NCI-H1417 treated with DMSO at 0.1 percent for 48 hours (cell line): Measurements from ENCODE around the gene MOG.

Source experiments
- DNase-seq: peaks from one replicate; lab custom pipeline; 2025; lab: John Stamatoyannopoulos, UW

The MOG gene

DNA sequence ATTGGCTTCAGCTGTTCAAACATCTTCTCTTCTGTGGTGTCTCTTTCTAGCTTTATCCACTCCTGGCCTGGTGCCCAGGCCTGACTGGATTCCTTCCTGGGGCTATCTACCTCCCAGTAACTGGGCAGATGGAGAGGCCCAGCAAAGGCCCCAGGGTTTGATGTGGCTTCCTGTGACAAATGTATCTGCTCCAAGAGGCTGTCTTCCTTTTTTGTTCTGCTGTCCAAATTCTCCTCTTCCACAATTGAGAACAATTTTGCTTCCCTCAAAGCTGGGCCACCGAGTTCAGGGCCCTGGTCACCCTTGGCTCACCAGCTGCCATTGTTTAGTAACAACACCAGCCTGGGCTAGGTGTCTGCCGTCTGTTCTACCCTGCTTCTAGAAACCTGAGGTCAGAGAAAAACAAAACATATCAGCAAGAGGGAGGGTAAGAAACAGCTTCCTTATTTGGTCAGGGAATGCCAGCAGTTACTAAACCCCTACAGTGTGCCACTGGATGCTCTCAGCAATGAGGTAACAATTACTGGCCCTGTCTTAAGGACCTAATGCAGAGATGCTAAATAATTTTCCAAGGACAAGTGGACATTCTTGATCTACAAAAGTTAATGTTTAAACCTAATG is 20.2 kb downstream of the MOG start:
- no peak for DNase-seq

DNA sequence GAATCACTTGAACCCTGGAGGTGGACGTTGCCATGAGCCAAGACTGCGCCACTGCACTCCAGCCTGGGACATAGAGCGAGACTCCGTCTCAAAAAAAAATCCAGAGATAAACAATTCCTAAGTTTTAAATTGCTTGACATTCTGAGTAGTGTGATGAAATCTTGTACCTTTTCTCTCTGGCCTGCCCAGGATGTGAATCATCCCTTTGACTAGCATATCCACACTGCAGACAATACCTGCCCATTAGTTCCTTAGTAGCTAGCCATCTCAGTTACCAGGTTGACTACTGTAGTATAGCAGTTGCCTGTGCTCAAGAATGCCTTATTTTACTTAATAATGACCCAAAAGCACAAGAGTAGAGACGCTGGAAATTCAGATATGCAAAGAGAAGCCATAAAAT is 21.2 kb downstream of the MOG start:
- no peak for DNase-seq

GRCh38 chr6:29679962-29680361 is 23.1 kb downstream of the MOG start:
- DNase-seq, result no peak

GRCh38 chr6:29680416-29680815 is 23.5 kb downstream of the MOG start:
- DNase-seq, result no peak

DNA sequence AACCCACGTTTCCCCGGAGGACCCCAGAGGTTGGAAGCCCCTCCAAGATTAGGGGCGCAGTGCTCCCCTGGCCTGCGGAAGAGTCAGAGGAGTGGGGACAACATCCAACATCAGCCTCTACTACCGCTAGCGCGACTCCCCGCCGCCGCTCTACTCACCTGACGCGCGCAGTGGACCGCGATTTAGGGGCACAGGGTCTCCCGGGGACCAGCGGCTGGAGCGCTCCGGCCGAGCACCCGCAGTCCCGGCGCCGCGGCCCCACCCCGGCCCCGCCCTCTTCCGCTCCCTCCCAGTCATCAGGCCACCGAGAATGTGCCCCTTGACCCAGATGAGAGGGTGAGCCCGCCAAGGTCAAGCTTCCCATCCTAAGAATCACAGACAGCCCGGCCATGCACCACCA is 24.0 kb downstream of the MOG start, which contains the start of gene ZFP57:
Gene ZFP57 (minus strand): TSS at position 249 of the 400 bp plus-strand sequence. CDS start 4,149 bp downstream, outside the sequence.
- DNase-seq, result no peak

DNA sequence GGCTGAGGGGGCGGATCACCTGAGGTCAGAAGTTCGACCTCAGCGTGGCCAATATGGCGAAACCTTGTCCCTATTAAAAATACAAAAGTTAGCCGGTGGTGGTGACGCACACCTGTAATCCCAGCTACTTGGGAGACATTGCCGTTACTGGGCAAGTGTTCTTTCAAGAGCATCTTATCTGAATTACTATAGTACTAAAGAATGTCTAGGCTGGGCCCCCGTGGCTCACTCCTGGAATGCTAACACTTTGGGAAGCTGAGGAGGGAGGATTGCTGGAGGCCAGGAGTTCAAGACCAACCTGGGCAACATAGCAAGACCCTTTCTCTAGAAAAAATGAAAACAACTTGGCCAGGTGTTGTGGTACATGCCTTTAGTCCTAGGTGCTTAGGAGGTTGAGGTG is 24.9 kb downstream of the MOG start:
- no peak for DNase-seq

DNA sequence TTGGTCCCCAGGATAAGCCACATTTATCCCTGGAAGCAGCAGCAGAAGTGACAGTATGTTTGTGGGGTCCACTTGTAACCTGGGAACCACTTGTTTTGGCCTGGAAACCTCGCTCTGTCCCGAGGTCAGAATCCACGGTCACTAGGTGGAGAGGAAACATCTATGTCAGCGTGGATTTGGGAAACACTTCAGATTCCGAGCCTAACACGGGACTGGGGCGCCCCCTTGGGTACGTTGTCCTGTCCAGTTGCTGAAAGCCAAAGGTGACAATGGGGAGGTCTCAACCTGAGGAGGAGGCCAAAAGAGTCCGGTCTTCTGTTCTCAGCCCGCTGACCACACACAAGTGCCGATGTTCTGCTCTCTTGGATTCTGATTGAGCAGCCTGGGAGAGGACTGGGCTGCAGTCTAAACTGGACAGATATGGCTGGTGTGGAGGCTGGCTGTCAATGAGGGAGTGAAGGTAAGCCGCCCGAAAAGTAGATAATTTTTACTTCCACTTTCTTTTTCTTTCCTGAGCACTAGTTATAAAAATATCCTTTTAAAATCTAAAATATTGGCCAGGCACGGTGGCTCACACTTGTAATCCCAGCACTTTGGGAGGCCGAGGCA is 28.9 kb downstream of the MOG start:
- no peak for DNase-seq

- no peak for DNase-seq
These were observed 37.7 kb downstream of the MOG start for GRCh38 chr6:29694637-29695036.

DNA sequence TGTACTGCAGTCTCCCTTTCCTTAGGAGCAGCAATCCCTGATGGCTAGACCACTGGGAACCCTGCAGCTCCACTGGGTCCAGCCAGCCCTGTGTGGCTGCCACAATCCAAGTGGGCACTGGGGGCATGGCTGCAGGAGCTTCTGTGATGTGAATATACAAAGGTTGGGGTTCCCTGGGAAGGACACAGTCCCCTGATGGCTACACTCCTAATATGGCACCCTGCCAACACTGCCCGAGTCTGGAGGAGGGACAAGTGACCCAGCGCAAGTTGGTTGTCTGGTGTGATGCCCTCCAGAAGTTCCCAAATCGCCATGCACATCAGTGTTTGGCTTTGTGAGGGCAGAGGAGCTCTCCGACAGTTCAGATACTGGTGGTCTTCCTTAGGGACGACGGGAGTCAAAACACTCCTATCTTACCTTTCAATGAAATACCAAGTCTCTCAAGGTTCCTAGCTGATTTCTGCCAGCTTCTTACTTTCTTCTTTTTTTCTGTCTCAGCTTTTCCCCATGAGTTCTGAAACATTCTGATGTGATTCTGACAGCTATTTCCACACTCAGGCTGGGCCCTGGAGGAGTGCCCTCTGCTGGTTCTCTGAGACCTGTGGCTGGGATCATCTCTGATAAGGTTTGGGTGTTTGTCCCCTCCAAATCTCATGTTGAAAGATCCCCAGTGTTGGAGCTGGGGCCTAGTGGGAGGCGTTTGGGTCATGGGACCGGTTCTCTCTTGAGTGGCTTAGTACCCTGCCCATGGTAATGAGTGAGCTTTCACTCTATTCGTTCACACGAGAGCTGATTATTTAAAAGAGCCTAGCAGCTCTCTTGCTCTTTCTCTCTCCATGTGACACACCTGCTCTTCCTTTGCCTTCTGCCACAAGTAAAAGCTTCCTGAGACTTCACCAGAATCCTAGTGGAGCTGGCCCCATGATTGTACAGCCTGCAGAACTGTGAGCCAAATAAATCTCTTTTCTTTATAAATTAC is 39.5 kb downstream of the MOG start:
- DNase-seq, result no peak

DNA sequence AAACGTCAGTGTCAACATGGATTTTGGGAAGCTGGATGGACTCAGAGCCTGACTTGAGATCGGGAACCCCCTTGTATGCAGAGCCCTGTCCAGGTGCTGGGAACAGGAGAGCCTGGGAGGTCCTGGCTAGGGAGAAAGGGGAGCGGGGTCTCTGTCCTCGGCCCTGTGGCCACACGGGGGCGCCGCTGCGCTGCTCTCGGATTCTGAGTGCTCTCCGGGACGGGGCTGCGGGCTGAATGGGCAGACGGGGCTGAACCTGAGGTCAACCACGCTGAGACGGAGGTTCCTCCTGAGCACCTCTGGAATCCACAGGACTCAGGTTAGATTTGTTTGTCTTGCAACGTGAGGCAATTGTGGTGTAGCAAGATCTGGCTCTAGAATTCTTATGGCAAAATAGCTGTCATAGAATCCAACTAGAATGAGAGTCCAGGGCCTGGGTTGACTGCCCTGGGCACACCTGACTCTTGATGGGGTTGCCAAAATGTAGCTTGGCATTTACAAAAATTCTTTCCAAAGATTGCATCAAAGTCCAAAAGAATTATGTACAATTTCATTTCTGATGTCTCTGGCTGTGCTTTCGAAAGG is 45.7 kb downstream of the MOG start:
- no peak for DNase-seq

GRCh38 chr6:29705389-29706231 is 48.7 kb downstream of the MOG start:
- no peak for DNase-seq

GRCh38 chr6:29708432-29709179 is 51.7 kb downstream of the MOG start:
- DNase-seq, result no peak

DNA sequence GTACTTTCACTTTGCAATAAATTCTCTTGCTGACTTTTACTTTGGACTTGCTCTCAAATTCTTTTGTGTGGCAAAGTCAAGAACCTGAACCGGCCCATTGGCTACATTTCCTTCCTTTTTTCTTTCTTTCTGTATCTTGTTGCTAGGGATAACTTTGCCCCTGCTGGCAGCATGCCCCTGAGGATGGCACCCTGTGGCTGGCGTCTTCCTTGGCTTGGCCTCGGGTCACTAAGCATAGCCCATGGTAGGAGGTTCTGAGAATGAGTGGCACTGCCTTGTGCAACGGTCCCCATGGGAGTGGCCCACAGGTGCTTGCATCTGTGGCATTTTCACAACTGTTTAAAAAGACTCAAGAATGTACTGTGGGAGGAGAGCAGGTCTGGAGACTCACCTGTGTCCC is 52.3 kb downstream of the MOG start:
- no peak for DNase-seq

- no peak for DNase-seq
These were observed 53.5 kb downstream of the MOG start for GRCh38 chr6:29710281-29710941.

DNA sequence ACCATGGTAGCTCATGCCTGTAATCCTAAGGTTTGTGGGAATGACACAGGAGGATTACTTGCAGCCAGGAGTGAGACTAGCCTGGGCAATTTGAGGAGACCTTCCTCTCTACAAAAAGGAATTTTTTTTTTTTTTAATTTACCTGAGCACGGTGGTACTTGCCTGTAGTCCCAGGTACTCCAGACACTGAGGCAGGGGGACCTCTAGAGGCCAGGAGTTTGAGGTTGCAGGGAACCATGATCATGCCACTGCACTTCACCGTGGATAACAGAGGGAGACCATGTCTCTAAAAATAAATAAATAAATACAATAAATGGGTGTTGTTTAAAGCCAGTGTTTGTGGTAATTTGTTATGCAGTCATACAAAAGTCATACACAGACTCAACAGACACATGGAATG is 64.0 kb downstream of the MOG start:
- no peak for DNase-seq
